ENCODE results near the gene MARCHF3. TPM values are rescaled to one million over a fixed set of nuclear protein-coding genes. Genes with fewer than 3 reads are reported as not detected.
"Not testable (repeated sequence)": the region's sequence is repeated elsewhere in the genome, so short reads cannot be mapped to it uniquely, and the experiment has no call there.

Gene MARCHF3
- total RNA-seq, 4 donors from 2014 or later: 23.4 to 53.7 (median 29.3) TPM

DNA sequence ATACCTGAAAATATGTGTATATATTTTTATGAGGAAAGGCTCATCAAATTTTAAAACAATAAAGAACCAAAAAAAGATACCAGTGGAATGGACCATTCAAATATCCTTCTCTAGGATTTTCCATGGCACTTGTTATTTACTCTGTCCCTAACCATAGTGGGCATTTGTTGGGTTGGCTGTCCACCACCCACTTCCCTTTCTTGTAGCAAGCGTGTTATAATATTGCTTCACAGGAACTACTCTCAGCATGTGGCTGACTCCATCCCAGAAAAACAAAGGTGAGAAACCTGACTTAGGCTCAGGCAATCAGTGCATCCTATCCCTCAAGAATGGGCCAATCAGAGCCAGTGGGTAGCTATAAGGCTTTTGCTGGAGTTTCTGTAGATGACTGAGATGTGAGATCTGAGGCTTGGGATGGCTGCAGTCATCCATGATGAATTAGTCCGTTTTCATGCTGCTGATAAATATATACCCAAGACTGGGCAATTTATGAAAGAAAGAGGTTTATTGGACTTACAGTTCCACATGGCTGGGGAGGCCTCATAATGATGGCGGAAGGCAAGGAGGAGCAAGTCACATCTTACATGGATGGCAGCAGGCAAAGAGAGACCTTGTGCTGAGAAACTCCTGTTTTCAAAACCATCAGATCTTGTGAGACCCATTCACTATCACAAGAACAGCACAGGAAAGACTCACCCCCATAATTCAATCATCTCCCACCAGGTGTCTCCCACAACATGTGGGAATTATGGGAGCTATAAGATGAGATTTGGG, 25.7 kb upstream of the MARCHF3 start:
- no peak for TF ChIP-seq POLR2A (IDR thresholded peaks at IDR 0.05)
- TF ChIP-seq, protein P1, sequence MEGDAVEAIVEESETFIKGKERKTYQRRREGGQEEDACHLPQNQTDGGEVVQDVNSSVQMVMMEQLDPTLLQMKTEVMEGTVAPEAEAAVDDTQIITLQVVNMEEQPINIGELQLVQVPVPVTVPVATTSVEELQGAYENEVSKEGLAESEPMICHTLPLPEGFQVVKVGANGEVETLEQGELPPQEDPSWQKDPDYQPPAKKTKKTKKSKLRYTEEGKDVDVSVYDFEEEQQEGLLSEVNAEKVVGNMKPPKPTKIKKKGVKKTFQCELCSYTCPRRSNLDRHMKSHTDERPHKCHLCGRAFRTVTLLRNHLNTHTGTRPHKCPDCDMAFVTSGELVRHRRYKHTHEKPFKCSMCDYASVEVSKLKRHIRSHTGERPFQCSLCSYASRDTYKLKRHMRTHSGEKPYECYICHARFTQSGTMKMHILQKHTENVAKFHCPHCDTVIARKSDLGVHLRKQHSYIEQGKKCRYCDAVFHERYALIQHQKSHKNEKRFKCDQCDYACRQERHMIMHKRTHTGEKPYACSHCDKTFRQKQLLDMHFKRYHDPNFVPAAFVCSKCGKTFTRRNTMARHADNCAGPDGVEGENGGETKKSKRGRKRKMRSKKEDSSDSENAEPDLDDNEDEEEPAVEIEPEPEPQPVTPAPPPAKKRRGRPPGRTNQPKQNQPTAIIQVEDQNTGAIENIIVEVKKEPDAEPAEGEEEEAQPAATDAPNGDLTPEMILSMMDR (IDR thresholded peaks at IDR 0.05): no peak
- WGBS, 2 donors: 98% methylated on average over 3 of the region's 3 CpGs
- no peak for DNase-seq (ENCODE audit: low spot score in 2 of 2)
- no peak overlapping the region for H3K4me3 ChIP-seq (ENCODE audit: low read depth, poor library complexity, severe bottlenecking)
- intact Hi-C loops (cut with DNase I; ENCODE audit: low total_unique reads): no loop called here

DNA sequence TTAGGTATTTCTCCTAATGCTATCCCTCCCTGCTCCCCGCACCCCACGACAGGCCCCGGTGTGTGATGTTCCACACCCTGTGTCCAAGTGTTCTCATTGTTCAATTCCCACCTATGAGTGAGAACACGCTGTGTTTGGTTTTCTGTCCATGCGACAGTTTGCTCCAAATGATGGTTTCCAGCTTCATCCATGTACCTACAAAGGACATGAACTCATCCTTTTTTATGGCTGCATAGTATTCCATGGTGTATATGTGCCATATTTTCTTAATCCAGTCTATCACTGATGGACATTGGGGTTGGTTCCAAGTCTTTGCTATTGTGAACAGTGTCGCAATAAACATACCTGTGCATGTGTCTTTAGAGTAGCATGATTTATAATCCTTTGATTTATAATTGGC, 23.2 kb upstream of the MARCHF3 start:
- H3K4me3 ChIP-seq (ENCODE audit: low read depth, poor library complexity, severe bottlenecking); intact Hi-C loops (cut with DNase I; ENCODE audit: low total_unique reads); DNase-seq (ENCODE audit: low spot score in 2 of 2): not testable (repeated sequence)
- 94 to 98% methylated on average over 6 of the region's 6 CpGs for WGBS, 2 donors

DNA sequence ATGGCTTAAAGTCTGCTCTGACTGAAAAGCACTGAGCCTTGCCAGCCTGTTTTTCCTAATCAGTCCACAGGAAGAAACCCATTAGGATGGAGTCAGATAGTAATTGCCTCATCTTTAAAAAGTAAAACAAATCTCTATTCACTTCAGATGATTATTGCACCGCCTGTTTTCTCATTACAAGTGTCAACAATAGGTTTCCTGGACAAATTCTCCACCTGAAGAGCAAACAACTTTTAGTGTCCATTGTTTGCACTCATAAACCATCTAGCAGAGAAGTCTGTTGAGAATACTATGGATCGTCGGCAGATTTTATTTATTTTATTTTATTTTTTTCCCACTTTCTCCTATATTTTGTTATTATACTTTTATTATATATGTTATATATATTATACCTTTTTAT, 22.7 kb upstream of the MARCHF3 start:
- no peak for DNase-seq (ENCODE audit: low spot score in 2 of 2)
- WGBS, 2 donors: 89 to 90% methylated on average over 3 of the region's 3 CpGs
- intact Hi-C loops (cut with DNase I; ENCODE audit: low total_unique reads): no loop called here
- TF ChIP-seq, protein P1 (IDR thresholded peaks at IDR 0.05): no peak
- H3K4me3 ChIP-seq (ENCODE audit: low read depth, poor library complexity, severe bottlenecking): no peak overlapping the region

DNA sequence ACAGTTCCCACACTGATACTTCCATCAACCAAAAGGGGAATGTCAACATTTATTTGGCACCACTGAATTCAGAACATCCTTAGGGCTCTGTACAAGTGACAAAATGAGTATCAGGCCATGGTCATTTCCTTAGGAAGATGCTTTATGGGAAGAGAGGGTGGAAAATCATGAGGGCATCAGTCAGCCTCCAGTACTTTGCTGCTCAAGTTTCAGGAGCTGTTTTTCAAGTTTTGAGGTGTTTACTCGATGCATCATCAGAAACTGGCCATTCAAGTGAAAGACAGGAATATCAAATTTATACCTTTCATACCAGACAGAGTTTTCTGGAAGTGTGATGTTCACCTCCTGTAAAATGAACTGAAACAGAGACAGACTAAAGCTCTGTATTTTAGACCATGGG, 21.2 kb upstream of the MARCHF3 start:
- H3K4me3 ChIP-seq (ENCODE audit: low read depth, poor library complexity, severe bottlenecking): no peak overlapping the region
- DNase-seq (ENCODE audit: low spot score in 2 of 2): no peak
- 70 to 87% methylated on average over 1 of the region's 1 CpG for WGBS, 2 donors
- TF ChIP-seq, protein P1 (IDR thresholded peaks at IDR 0.05): no peak
- TF ChIP-seq POLR2A (IDR thresholded peaks at IDR 0.05): no peak
- intact Hi-C loops (cut with DNase I; ENCODE audit: low total_unique reads): no loop called here

DNA sequence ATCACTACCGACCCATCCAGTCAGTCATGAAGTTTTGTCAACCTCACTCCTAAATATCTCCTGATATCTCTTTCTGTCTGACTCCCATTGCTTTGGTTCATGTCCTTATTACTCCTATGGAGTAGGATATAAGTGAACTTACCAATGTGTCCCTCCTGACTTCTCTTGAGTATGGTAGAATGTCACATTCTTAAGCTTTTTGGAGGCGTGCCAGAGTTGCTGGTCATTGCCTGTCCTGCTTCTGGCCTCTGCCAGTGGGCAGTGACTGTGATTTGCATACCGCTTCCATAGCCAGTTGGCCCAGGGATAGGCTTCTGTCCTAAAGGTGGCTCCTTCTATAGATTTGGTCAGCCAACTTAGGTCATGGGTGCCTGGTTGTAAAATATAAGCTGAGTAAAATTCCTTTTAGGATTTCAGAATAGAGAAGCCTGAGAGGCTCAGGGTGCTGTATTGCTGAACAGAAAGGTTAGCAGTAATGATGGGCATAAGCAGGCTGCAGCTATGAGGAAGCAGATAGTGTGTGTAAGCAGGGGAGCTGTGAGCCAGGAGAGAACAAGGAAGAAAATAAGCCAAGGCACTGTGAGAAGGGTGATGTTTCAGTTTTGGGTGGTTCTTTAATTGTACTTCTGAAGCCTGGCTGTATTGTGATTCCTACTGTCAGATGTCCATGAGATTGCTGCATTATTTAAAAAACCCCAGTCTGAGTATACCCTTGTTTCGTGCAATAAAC, 16.1 kb upstream of the MARCHF3 start:
- no peak for TF ChIP-seq POLR2A (IDR thresholded peaks at IDR 0.05)
- TF ChIP-seq, protein P1 (IDR thresholded peaks at IDR 0.05): no peak
- H3K4me3 ChIP-seq (ENCODE audit: low read depth, poor library complexity, severe bottlenecking): no peak overlapping the region
- DNase-seq (ENCODE audit: low spot score in 2 of 2): no peak
- intact Hi-C loops (cut with DNase I; ENCODE audit: low total_unique reads): no loop called here
- 83 to 86% methylated on average over 4 of the region's 4 CpGs for WGBS, 2 donors

DNA sequence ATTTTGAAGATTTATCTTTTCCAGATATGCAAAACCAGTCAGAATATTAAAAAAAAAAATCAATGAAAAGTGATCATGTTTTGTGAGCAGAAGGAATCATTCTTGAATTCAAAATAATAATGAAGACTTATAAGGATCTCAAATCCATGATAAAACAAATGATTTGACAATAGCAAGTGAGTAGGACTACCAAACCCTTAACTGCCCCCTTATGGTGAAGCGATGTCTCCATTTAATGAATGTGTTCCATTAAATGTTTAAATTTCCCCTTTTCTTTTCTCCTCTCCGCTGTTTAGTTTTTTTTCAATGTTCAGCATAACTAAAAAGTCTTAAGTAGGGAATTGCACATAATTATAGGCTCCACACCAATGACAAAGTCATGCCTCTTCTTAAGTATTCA, 12.2 kb upstream of the MARCHF3 start:
- no peak for DNase-seq (ENCODE audit: low spot score in 2 of 2)
- 86 to 93% methylated on average over 2 of the region's 2 CpGs for WGBS, 2 donors
- no peak for TF ChIP-seq POLR2A (IDR thresholded peaks at IDR 0.05)
- TF ChIP-seq, protein P1 (IDR thresholded peaks at IDR 0.05): no peak
- intact Hi-C loops (cut with DNase I; ENCODE audit: low total_unique reads): no loop called here
- H3K4me3 ChIP-seq (ENCODE audit: low read depth, poor library complexity, severe bottlenecking): no peak overlapping the region
